K562 (cell line): Measurements from ENCODE around the gene DBH. TPM values are rescaled to one million over a fixed set of nuclear protein-coding genes. Genes with fewer than 3 reads are reported as not detected.

ENCODE experiments used
- ATAC-seq: fragments of 200-7000 bp; cut with Tn5 transposase; 3 replicates; pipeline ENCODE4 v1.9.1; 2020; ENCODE audit warnings: moderate library complexity
- BruUV-seq: library from RNA; stranded (reverse); fragments of 400-500 nt; replicated peaks from 2 replicates; lab custom pipeline; 2021; lab: Mats Ljungman, UMichigan
- CTCF ChIA-PET: fragments of 300-600 bp; formaldehyde crosslinking; extraction: SDS; loops from one replicate; lab custom pipeline; 2021; ENCODE audit warnings: low intra/inter-chr PET ratio; lab: Yijun Ruan, JAX
- POLR2A ChIA-PET: fragments of 300-600, 350-650 bp; sonication (Branson Sonifier 250); formaldehyde crosslinking; extraction: SDS; loops from one replicate; lab custom pipeline; 2021; ENCODE audit warnings: antibody characterized with exemption, inconsistent platforms; lab: Yijun Ruan, JAX
- DNase-seq, 4 experiments: peaks; one replicate each; pipeline versions ENCODE4 v3.0.0 to v3.0.0-alpha.2; 2011 to 2018; ENCODE audit warnings: low spot score in 3 of 4, mixed read lengths in 3 of 4; ENCODE audit errors: extremely low read depth in 1 of 4
- FAIRE-seq: peaks from 2 replicates; lab custom pipeline; 2011; peaks lifted over from hg19 to GRCh38; lab: Jason Lieb, UNC
- H2AFZ ChIP-seq: 2 replicates; pipeline ENCODE4 v1.6.0; 2011; ENCODE audit warnings: low read depth, low read length, control low read depth, inconsistent platforms
- H3K27ac ChIP-seq: fragments of 200-600 bp; 3 replicates; pipeline ENCODE4 v1.8.0; 2011; ENCODE audit warnings: low read depth, mild to moderate bottlenecking, control low read depth, inconsistent platforms, low read length, moderate library complexity, mixed read lengths; ENCODE audit errors: extremely low read depth
- H3K27me3 ChIP-seq, 2 experiments: fragments of 300-600 bp in 1 of 2; 2 replicates in 1 of 2; 3 replicates in 1 of 2; pipeline versions ENCODE4 v1.6.0 to v1.8.0; 2011; ENCODE audit warnings: inconsistent platforms in 2 of 2, low read length in 2 of 2, mild to moderate bottlenecking in 1 of 2, mixed read lengths in 1 of 2, moderate library complexity in 1 of 2; ENCODE audit not compliant: control insufficient read depth in 2 of 2, insufficient read depth in 2 of 2
- H3K36me3 ChIP-seq: fragments of 300-600 bp; 3 replicates; pipeline ENCODE4 v1.8.0; 2011; ENCODE audit warnings: mild to moderate bottlenecking, low read length, inconsistent platforms; ENCODE audit not compliant: control insufficient read depth, insufficient read depth
- H3K4me1 ChIP-seq, 2 experiments: fragments of 200-600 bp in 1 of 2; replicated peaks in 1 of 2; 2 replicates in 1 of 2; 3 replicates in 1 of 2; pipeline versions ENCODE4 v1.5.1 to v1.8.0; 2011; ENCODE audit warnings: inconsistent platforms in 2 of 2, low read length in 2 of 2, mild to moderate bottlenecking in 1 of 2, mixed read lengths in 1 of 2, moderate library complexity in 1 of 2; ENCODE audit not compliant: control insufficient read depth in 2 of 2, insufficient read depth in 2 of 2
- H3K4me2 ChIP-seq: 2 replicates; pipeline ENCODE4 v1.6.1; 2011; ENCODE audit warnings: low read length, control low read depth, inconsistent platforms, mixed read lengths; ENCODE audit not compliant: insufficient read depth
- H3K4me3 ChIP-seq: fragments of 200-600 bp; sonication (generic), shearing (Covaris generic); 2 replicates; pipeline ENCODE4 v1.5.1; 2016; ENCODE audit warnings: control low read depth, inconsistent platforms
- H3K79me2 ChIP-seq: fragments of 200-600 bp; 3 replicates; pipeline ENCODE4 v1.8.0; 2011; ENCODE audit warnings: low read length, inconsistent platforms; ENCODE audit not compliant: control insufficient read depth, insufficient read depth
- H3K9ac ChIP-seq, 2 experiments: 2 replicates each; pipeline versions ENCODE4 v1.6.0 to v1.6.1; 2011; ENCODE audit warnings: low read depth in 2 of 2, low read length in 2 of 2, control low read depth in 1 of 2, inconsistent platforms in 1 of 2, mild to moderate bottlenecking in 1 of 2, mixed read lengths in 1 of 2; ENCODE audit not compliant: insufficient read depth in 1 of 2
- H3K9me1 ChIP-seq: one replicate; pipeline ENCODE4 v1.6.0; 2011; ENCODE audit warnings: inconsistent platforms, mild to moderate bottlenecking, low read length, moderate library complexity; ENCODE audit not compliant: control insufficient read depth, insufficient read depth
- H3K9me3 ChIP-seq: replicated peaks from 2 replicates; pipeline ENCODE4 v1.5.1; 2011; ENCODE audit warnings: low read depth, low read length, inconsistent platforms; ENCODE audit not compliant: control insufficient read depth, insufficient read depth
- H4K20me1 ChIP-seq: replicated peaks from 2 replicates; pipeline ENCODE4 v1.6.1; 2011; ENCODE audit warnings: low read length, inconsistent platforms, mixed read lengths; ENCODE audit not compliant: control insufficient read depth, insufficient read depth
- TARDBP ChIP-seq: fragments of 450-650 bp; IDR thresholded peaks from 2 replicates; pipeline ENCODE4 v1.6.1; 2016
- ZBTB8A ChIP-seq: fragments of 450-650 bp; IDR thresholded peaks from 2 replicates; pipeline ENCODE4 v1.6.1; 2018; ENCODE audit warnings: mild to moderate bottlenecking, moderate library complexity; ENCODE audit not compliant: partially characterized antibody
- ZNF197 ChIP-seq: fragments of 200-800 bp; sonication (Bioruptor generic); IDR thresholded peaks from 2 replicates; pipeline ENCODE4 v1.6.1; 2016; ENCODE audit warnings: low read depth, missing genetic modification characterization, missing compliant biosample characterization
- WGBS: fragments of 100-300 bp; shearing (Covaris generic); methylation state at CpG from one replicate; pipeline ENCODE4 v1.1.6; 2016; ENCODE audit warnings: low coverage, mixed read lengths; ENCODE audit not compliant: insufficient coverage; ENCODE audit errors: missing lambda C conversion rate; 5-methylcytosine and 5-hydroxymethylcytosine counted together
- in situ Hi-C: fragments of 300-500 bp; cut with MboI; formaldehyde crosslinking; loops from 4 replicates; pipeline ENCODE4 v1.15.0; 2018; ENCODE audit warnings: inconsistent platforms, mixed read lengths
- intact Hi-C: fragments of 100-400 bp; cut with micrococcal nuclease; formaldehyde crosslinking; loops from 2 replicates; pipeline ENCODE4 v1.14.2; 2022
- polyA plus RNA-seq, 8 experiments: library from polyadenylated mRNA; depleted of rRNA in 4 of 8; stranded (reverse) in 5 of 8; unstranded in 3 of 8; fragments of >200 nt; fragmentation: Nextera tagmentation in 2 of 8; fragmentation: Illumina TruSeq in 1 of 8; extraction: Ambion mirVana in 2 of 8; extraction: Trizol in 1 of 8; gene quantifications; 2 replicates each; pipeline versions ENCODE4 v1.2.1 to v1.2.3, GENCODE V29; 2011 to 2014; ENCODE audit warnings: inconsistent platforms in 1 of 8, missing spikeins in 1 of 8
- total RNA-seq, 7 experiments: library from RNA; depleted of rRNA in 6 of 7; stranded (reverse); fragments of >200 nt in 6 of 7; fragmentation: Illumina TruSeq in 2 of 7; extraction: Trizol in 2 of 7; gene quantifications; 2 replicates each; pipeline versions ENCODE4 v1.2.1 to v1.2.3, GENCODE V29; 2011 to 2021; ENCODE audit warnings: low replicate concordance in 1 of 7
- TF ChIP-seq, protein P1 (sequence below), 2 experiments: IDR thresholded peaks; 2 replicates each; pipeline ENCODE4 v1.6.1; 2011; ENCODE audit warnings: borderline replicate concordance in 1 of 2, control low read depth in 1 of 2, low read depth in 1 of 2, low read length in 1 of 2, mild to moderate bottlenecking in 1 of 2, mixed read lengths in 1 of 2, moderate library complexity in 1 of 2; ENCODE audit not compliant: insufficient read depth in 1 of 2, insufficient read length in 1 of 2, poor library complexity in 1 of 2, severe bottlenecking in 1 of 2; ENCODE audit errors: extremely low read depth in 1 of 2

Gene DBH
- total and polyA plus RNA-seq, 9 of the 15 experiments (the other 6 are each of a cell fraction or from before 2014, with no cell fraction given): not detected

DNA sequence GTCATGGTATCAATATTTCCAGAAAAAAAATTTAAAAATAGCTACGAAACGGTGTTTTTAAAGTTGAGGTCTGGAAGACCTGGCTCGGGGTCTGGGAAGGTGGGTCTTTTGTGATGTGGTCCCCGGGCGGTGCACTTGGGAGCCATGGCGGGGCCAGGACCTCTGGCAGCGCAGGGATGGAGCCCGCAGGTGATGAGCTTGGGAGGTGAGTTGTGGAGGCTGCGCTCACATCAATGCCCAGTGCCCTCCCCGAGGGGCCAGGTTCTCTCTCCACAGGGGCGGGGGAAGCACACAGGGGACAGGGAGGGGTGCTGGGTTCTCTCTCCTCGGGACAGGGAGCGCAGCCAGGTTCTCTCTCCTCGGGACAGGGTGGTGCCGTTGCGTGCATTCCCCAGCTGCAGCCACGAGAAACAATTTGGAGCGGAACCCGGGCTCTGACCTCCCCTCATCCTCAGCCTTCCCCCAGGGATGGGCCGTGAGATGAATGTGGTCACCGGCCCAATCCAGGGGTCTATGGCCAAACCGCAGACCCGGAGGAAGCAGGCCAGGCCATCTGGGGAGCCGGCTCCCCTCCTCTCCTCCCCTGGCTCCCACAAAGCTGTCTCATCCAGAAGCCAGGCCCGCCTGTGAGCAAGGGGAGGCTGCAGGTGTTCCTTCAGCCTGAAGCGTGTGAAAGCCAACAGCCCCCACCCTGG is 25.8 kb downstream of the DBH start (continued):
- TF ChIP-seq ZBTB8A: no peak

- ChIA-PET CTCF (no interaction called here), POLR2A (no interaction called here)
- Histone ChIP-seq H3K36me3 (no peaks in the 10 kb centered on the region), H3K27ac (no peak overlapping the region), H3K79me2 (no peaks in the 10 kb centered on the region), H3K4me3 (no peak overlapping the region), H3K9me1 (no peaks in the 10 kb centered on the region), H4K20me1 (peaks cover 16% of the 10 kb centered on the region), H3K9ac (no peak overlapping the region), H3K4me2 (no peak overlapping the region), H3K27me3 (peaks cover 8 to 68% of the 10 kb centered on the region in 2 experiments; a peak in 4 of 5 replicates), H3K4me1 (no peaks in the 10 kb centered on the region; a peak in 1 of 5 replicates), H2AFZ (no peak overlapping the region), H3K9me3 (no peaks in the 10 kb centered on the region)
- ATAC-seq: no peak
- 1% methylated on average over 25 of the region's 27 CpGs for WGBS
- no peak for TF ChIP-seq TARDBP
- TF ChIP-seq, protein P1, sequence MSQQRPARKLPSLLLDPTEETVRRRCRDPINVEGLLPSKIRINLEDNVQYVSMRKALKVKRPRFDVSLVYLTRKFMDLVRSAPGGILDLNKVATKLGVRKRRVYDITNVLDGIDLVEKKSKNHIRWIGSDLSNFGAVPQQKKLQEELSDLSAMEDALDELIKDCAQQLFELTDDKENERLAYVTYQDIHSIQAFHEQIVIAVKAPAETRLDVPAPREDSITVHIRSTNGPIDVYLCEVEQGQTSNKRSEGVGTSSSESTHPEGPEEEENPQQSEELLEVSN (IDR thresholded peaks at IDR 0.05; ENCODE audit: borderline replicate concordance in 1 of 2, extremely low read depth in 1 of 2, insufficient read depth in 1 of 2, insufficient read length in 1 of 2, low read depth in 1 of 2, low read length in 1 of 2, poor library complexity in 1 of 2, severe bottlenecking in 1 of 2): no peak
- no peak for TF ChIP-seq ZNF197 (CRISPR knock-in tag)
- FAIRE-seq: no peak
- in situ Hi-C loops (no loop called here), intact Hi-C loops (no loop called here)
- DNase-seq: no peak
- BruUV-seq: no TSS peak
These were observed 28.2 kb downstream of the DBH start for GRCh38 chr9:133664173-133665050.
